Measurements from ENCODE around the gene CIAO2B. TPM values are rescaled to one million over a fixed set of nuclear protein-coding genes. Genes with fewer than 3 reads are reported as not detected.
A peak's percentile ranks its signal among the peaks of the same experiment; 100 is the strongest.

Gene CIAO2B
- total RNA-seq, 1 donor from 2014 or later = 58.1 TPM

DNA sequence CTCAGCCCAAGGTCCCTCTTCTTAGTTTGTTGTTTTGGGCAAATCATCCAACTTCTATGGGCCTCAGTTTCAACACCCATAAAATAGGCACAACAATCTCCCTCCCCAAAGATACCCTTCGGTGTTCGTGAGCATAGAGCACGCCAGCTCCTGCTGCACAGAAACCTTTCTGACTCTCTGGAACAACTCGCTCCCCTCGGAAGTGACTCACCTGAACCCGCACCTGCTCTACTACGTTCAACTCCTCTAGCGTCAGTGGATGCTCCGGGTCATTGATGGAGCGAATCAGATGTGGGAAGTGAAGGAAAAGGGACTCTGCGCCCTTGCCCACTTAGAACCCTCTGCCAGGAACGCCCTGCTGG, 445 bp downstream of the CIAO2B start:
- H3K27ac Mint-ChIP-seq = peak overlapping the region; percentile 96

DNA sequence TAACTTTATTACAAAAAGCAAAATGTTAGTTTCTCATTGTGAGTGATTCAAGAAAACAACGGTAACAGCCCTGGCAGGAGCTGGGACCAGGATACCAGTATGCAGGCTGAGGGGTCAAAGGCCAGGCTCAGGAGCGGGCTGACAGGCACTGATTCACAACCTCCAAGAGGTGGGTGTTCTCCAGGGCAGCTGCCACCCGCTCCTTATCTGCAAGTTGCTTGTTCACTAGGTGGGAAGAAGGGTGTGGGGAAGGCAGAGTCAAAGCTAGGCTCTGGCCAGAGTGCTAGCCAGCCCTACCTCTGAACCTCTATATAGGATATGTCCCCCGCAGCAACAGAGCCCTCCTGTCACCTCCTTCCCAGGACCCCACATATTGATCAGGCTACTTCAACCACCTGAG, 2.1 kb downstream of the CIAO2B start:
- DNase-seq (ENCODE audit: low spot score, unreplicated experiment) = no peak
- Mint-ChIP-seq H3K36me3 (ENCODE audit: insufficient read depth) (no peaks in the 10 kb centered on the region), H3K27ac (no peak overlapping the region), H3K9me3 (ENCODE audit: low read depth) (no peaks in the 10 kb centered on the region), H3K27me3 (peaks cover 10% of the 10 kb centered on the region), H3K4me1 (ENCODE audit: low read depth) (peaks cover 22% of the 10 kb centered on the region), H3K4me3 (ENCODE audit: low read depth) (peak overlapping the region; percentile 94)
- TF ChIP-seq, protein P1, sequence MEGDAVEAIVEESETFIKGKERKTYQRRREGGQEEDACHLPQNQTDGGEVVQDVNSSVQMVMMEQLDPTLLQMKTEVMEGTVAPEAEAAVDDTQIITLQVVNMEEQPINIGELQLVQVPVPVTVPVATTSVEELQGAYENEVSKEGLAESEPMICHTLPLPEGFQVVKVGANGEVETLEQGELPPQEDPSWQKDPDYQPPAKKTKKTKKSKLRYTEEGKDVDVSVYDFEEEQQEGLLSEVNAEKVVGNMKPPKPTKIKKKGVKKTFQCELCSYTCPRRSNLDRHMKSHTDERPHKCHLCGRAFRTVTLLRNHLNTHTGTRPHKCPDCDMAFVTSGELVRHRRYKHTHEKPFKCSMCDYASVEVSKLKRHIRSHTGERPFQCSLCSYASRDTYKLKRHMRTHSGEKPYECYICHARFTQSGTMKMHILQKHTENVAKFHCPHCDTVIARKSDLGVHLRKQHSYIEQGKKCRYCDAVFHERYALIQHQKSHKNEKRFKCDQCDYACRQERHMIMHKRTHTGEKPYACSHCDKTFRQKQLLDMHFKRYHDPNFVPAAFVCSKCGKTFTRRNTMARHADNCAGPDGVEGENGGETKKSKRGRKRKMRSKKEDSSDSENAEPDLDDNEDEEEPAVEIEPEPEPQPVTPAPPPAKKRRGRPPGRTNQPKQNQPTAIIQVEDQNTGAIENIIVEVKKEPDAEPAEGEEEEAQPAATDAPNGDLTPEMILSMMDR (IDR thresholded peaks at IDR 0.05; ENCODE audit: unreplicated experiment) = no peak

More for the DNA sequence above, 445 bp downstream of the CIAO2B start:
- DNase-seq (ENCODE audit: low spot score, unreplicated experiment) = no peak
- Mint-ChIP-seq H3K9me3 (ENCODE audit: low read depth) (no peaks in the 10 kb centered on the region), H3K4me3 (ENCODE audit: low read depth) (peak overlapping the region; percentile 94), H3K27me3 (no peaks in the 10 kb centered on the region), H3K36me3 (ENCODE audit: insufficient read depth) (no peaks in the 10 kb centered on the region), H3K4me1 (ENCODE audit: low read depth) (peaks cover 22% of the 10 kb centered on the region)
- TF ChIP-seq, protein P1 (IDR thresholded peaks at IDR 0.05; ENCODE audit: unreplicated experiment) = no peak

DNA sequence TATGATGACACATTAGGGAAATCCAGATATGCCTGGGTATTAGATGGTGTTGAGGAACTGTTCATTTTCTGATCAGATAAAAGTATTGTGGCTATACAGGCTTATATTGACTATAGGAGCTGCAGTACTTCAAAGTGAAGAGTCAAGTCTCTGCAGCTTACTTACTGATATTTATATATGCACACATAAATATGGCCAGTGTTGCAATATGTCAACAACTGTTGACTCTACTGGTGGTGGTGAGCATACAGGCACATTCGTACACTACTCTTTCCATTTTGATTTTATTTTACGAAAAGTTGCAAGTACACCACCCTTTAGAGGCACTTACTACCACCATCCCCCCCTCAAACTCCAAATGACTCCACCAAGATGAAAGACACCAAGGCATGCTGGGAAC, 2.5 kb downstream of the CIAO2B start:
- H3K36me3 Mint-ChIP-seq (ENCODE audit: insufficient read depth) = no peaks in the 10 kb centered on the region
- H3K9me3 Mint-ChIP-seq (ENCODE audit: low read depth) = no peaks in the 10 kb centered on the region
- no peak overlapping the region for H3K27ac Mint-ChIP-seq
- peaks cover 14% of the 10 kb centered on the region for H3K27me3 Mint-ChIP-seq
- no peak for DNase-seq (ENCODE audit: low spot score, unreplicated experiment)
- peak overlapping the region; percentile 24 for H3K4me3 Mint-ChIP-seq (ENCODE audit: low read depth)
- peaks cover 22% of the 10 kb centered on the region for H3K4me1 Mint-ChIP-seq (ENCODE audit: low read depth)
- TF ChIP-seq, protein P1 (IDR thresholded peaks at IDR 0.05; ENCODE audit: unreplicated experiment) = no peak

DNA sequence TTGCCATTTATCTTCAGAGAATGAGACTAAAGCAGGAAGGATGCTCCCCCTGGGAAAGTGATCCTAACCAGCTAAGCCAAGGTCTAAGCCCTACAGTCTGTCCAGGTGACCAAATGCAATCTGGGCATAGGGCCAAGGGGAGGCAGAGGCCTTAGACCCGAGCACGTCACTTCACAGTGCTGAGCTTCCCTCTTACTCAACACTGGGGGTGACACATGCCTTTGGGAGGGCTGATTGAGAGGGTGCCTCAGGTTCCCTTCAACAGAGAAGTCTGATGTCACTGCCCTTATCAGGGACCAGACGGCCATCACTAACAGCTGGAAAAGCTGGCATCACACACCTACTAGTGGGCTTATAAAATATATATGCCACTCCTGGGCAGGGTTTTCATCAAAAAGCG, 4.0 kb downstream of the CIAO2B start:
- no peak for DNase-seq (ENCODE audit: low spot score, unreplicated experiment)
- Mint-ChIP-seq H3K4me3 (ENCODE audit: low read depth) (no peak overlapping the region), H3K36me3 (ENCODE audit: insufficient read depth) (no peaks in the 10 kb centered on the region), H3K9me3 (ENCODE audit: low read depth) (no peaks in the 10 kb centered on the region), H3K27ac (no peak overlapping the region), H3K27me3 (peaks cover 29% of the 10 kb centered on the region), H3K4me1 (ENCODE audit: low read depth) (peaks cover 17% of the 10 kb centered on the region)
- TF ChIP-seq, protein P1 (IDR thresholded peaks at IDR 0.05; ENCODE audit: unreplicated experiment) = no peak

DNA sequence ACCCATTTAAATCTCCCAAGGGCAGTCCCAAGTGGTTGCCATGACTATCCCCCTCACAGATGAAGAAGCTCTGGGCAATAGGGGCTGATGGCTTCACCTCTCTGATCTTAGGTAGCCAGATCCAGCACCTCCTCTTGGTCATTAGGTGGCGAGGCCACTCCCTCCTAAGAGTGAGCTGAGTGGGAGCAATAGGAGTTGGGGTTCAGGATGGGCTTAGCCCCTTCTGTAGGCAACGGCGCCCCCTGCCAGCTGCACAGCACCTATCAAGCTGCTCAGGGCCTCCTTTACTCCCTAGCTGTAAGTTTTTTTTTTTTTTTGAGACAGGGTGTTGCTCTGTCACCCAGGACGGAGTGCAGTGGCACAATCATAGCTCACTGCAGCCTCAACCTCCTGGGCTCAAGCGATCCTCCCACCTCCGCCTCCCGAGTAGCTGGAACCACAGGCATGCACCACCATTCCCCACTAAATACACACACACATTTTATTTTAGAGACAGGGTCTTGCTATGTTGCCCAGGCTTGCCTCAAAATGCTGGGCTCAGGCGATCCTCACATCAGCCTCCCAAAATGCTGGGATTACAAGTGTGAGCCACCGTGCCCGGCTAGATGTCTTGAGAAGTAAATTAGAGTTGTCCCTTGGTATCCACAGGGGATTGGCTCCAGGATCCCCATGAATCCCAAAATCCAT, 5.4 kb downstream of the CIAO2B start:
- peaks cover 38% of the 10 kb centered on the region for H3K27me3 Mint-ChIP-seq
- H3K9me3 Mint-ChIP-seq (ENCODE audit: low read depth) = no peaks in the 10 kb centered on the region
- no peak overlapping the region for H3K27ac Mint-ChIP-seq
- DNase-seq (ENCODE audit: low spot score, unreplicated experiment) = no peak
- no peaks in the 10 kb centered on the region for H3K36me3 Mint-ChIP-seq (ENCODE audit: insufficient read depth)
- H3K4me1 Mint-ChIP-seq (ENCODE audit: low read depth) = peaks cover 11% of the 10 kb centered on the region
- no peak overlapping the region for H3K4me3 Mint-ChIP-seq (ENCODE audit: low read depth)
- TF ChIP-seq, protein P1 (IDR thresholded peaks at IDR 0.05; ENCODE audit: unreplicated experiment) = peak; percentile 30
